HCT116 (cell line): ENCODE results near the gene BRI3BP. TPM values are rescaled to one million over a fixed set of nuclear protein-coding genes. Genes with fewer than 3 reads are reported as not detected.

Experiments used
- ATAC-seq: fragments of 200-7000 bp; cut with Tn5 transposase; 2 replicates; pipeline ENCODE4 v1.9.1; 2020; ENCODE audit warnings: mild to moderate bottlenecking, moderate library complexity
- BruUV-seq: library from RNA; stranded (reverse); fragments of 400-500 nt; replicated peaks from 2 replicates; lab custom pipeline; 2021; lab: Mats Ljungman, UMichigan
- CTCF ChIA-PET: fragments of 300-600 bp; sonication (Branson Sonifier 250); formaldehyde crosslinking; loops from one replicate; lab custom pipeline; 2021; ENCODE audit warnings: antibody characterized with exemption; lab: Charles Lee
- POLR2A ChIA-PET: fragments of 300-600, 350-600 bp; sonication (Branson Sonifier 250); formaldehyde crosslinking; loops from one replicate; lab custom pipeline; 2021; ENCODE audit warnings: antibody characterized with exemption; lab: Charles Lee
- RAD21 ChIA-PET, 2 experiments: fragments of 300-600 bp; sonication (Branson Sonifier 250); formaldehyde crosslinking; loops; one replicate each; lab custom pipeline; 2023; ENCODE audit warnings: low total read pairs in 2 of 2; ENCODE audit not compliant: uncharacterized antibody in 2 of 2, unreplicated experiment in 2 of 2, low non-redundant PET in 1 of 2; lab: Charles Lee
- DNase-seq: peaks from one replicate; pipeline ENCODE4 v3.0.0-alpha.2; 2010; ENCODE audit warnings: low read depth, low spot score
- H2AFZ ChIP-seq: fragments of 200-600 bp; shearing (Covaris generic), sonication (generic); 2 replicates; pipeline ENCODE4 v1.6.1; 2017; ENCODE audit warnings: low read depth, mixed run types, mixed read lengths, antibody characterized with exemption, low read length; ENCODE audit not compliant: poor library complexity, severe bottlenecking
- H3K27ac ChIP-seq: 2 replicates; pipeline ENCODE4 v1.5.1; 2012; ENCODE audit warnings: low read depth, low read length
- H3K27me3 ChIP-seq: fragments of 200-600 bp; sonication (generic); 2 replicates; pipeline ENCODE4 v1.6.1; 2016; ENCODE audit warnings: mixed run types, low read length, mixed read lengths; ENCODE audit not compliant: insufficient read depth
- H3K36me3 ChIP-seq, 2 experiments: fragments of 200-500 bp in 1 of 2; fragments of 200-600 bp in 1 of 2; sonication (Bioruptor generic) in 1 of 2; sonication (generic) in 1 of 2; 2 replicates each; pipeline versions ENCODE4 v1.5.1 to v1.6.1; 2014 to 2016; ENCODE audit warnings: low read length in 2 of 2, inconsistent platforms in 1 of 2, mixed read lengths in 1 of 2, mixed run types in 1 of 2; ENCODE audit not compliant: insufficient read depth in 2 of 2, control insufficient read depth in 1 of 2
- H3K4me1 ChIP-seq, 2 experiments: fragments of 200-600 bp in 1 of 2; sonication (generic) in 1 of 2; 2 replicates each; pipeline versions ENCODE4 v1.5.1 to v1.6.1; 2012 to 2017; ENCODE audit warnings: low read length in 2 of 2, inconsistent platforms in 1 of 2, mild to moderate bottlenecking in 1 of 2, mixed read lengths in 1 of 2, mixed run types in 1 of 2, moderate library complexity in 1 of 2; ENCODE audit not compliant: insufficient read depth in 2 of 2, control insufficient read depth in 1 of 2
- H3K4me2 ChIP-seq: fragments of 200-600 bp; sonication (generic); 2 replicates; pipeline ENCODE4 v1.6.1; 2017; ENCODE audit warnings: mixed run types, low read length, mixed read lengths
- H3K4me3 ChIP-seq, 2 experiments: fragments of 200-600 bp in 1 of 2; sonication (generic) in 1 of 2; replicated peaks in 1 of 2; 2 replicates each; pipeline ENCODE4 v1.5.1; 2011 to 2016; ENCODE audit warnings: low read length in 2 of 2, control low read depth in 1 of 2, low read depth in 1 of 2, mild to moderate bottlenecking in 1 of 2, mixed read lengths in 1 of 2, mixed run types in 1 of 2
- H3K79me2 ChIP-seq: fragments of 200-600 bp; sonication (generic); 2 replicates; pipeline ENCODE4 v1.6.1; 2017; ENCODE audit warnings: mild to moderate bottlenecking, mixed run types, low read length, moderate library complexity, mixed read lengths; ENCODE audit not compliant: insufficient read depth
- H3K9ac ChIP-seq: fragments of 200-600 bp; sonication (generic); 2 replicates; pipeline ENCODE4 v1.6.1; 2016; ENCODE audit warnings: low read length, mixed read lengths
- H3K9me2 ChIP-seq: fragments of 200-600 bp; sonication (generic), shearing (Covaris generic); 2 replicates; pipeline ENCODE4 v1.6.1; 2017; ENCODE audit warnings: mixed run types, mild to moderate bottlenecking, moderate library complexity; ENCODE audit not compliant: insufficient read depth
- H3K9me3 ChIP-seq, 2 experiments: fragments of 200-500 bp in 1 of 2; fragments of 200-600 bp in 1 of 2; sonication (Bioruptor generic) in 1 of 2; sonication (generic) in 1 of 2; 2 replicates each; pipeline ENCODE4 v1.6.1; 2014 to 2017; ENCODE audit warnings: low read length in 2 of 2, mixed read lengths in 2 of 2, inconsistent platforms in 1 of 2, low read depth in 1 of 2, mild to moderate bottlenecking in 1 of 2, mixed run types in 1 of 2, moderate library complexity in 1 of 2; ENCODE audit not compliant: control insufficient read depth in 1 of 2, insufficient read depth in 1 of 2
- H4K20me1 ChIP-seq: fragments of 200-600 bp; sonication (generic), shearing (Covaris generic); 2 replicates; pipeline ENCODE4 v1.6.1; 2017; ENCODE audit warnings: mixed run types, mild to moderate bottlenecking, moderate library complexity; ENCODE audit not compliant: insufficient read depth
- CTCF ChIP-seq, 3 experiments: fragments of 200-600 bp in 1 of 3; sonication (generic) in 1 of 3; IDR thresholded peaks in 2 of 3; conservative IDR thresholded peaks in 1 of 3; 2 replicates each; pipeline ENCODE4 v1.5.1; 2012 to 2017; ENCODE audit warnings: low read depth in 2 of 3, low read length in 2 of 3, antibody characterized with exemption in 1 of 3, borderline replicate concordance in 1 of 3, control low read depth in 1 of 3, mild to moderate bottlenecking in 1 of 3, mixed read lengths in 1 of 3, mixed run types in 1 of 3, moderate library complexity in 1 of 3; ENCODE audit not compliant: insufficient read depth in 1 of 3
- EGR1 ChIP-seq: IDR thresholded peaks from 2 replicates; pipeline ENCODE4 v1.6.1; 2012; ENCODE audit warnings: low read depth
- JUND ChIP-seq: IDR thresholded peaks from 2 replicates; pipeline ENCODE4 v1.6.1; 2012
- ZBTB33 ChIP-seq: IDR thresholded peaks from 2 replicates; pipeline ENCODE4 v1.6.1; 2011; ENCODE audit warnings: mild to moderate bottlenecking, low read length, moderate library complexity; ENCODE audit not compliant: insufficient replicate concordance; ENCODE audit errors: extremely low read depth
- intact Hi-C: fragments of 100-400 bp; cut with micrococcal nuclease; formaldehyde crosslinking; loops from 2 replicates; pipeline ENCODE4 v1.10.0; 2022
- total RNA-seq: library from RNA; stranded (reverse); gene quantifications from one replicate; pipeline ENCODE4 v1.2.1, GENCODE V29; 2021; ENCODE audit not compliant: unreplicated experiment

Gene BRI3BP
- total RNA-seq, 1 experiment from 2014 or later: 40.1 TPM

GRCh38 chr12:124979568-124979967 is 13.9 kb upstream of the BRI3BP start:
- Histone ChIP-seq H2AFZ (no peak overlapping the region), H3K4me1 (no peaks in the 10 kb centered on the region), H3K9ac (no peak overlapping the region), H3K79me2 (peaks cover 18% of the 10 kb centered on the region; the same call in 1 of the 2 replicates), H3K27ac (no peak overlapping the region), H3K9me2 (no peaks in the 10 kb centered on the region), H3K9me3 (no peaks in the 10 kb centered on the region), H3K36me3 (peaks cover 33 to 59% of the 10 kb centered on the region in 2 experiments), H3K4me2 (no peak overlapping the region), H4K20me1 (no peaks in the 10 kb centered on the region), H3K4me3 (no peak overlapping the region), H3K27me3 (no peaks in the 10 kb centered on the region)
- RAD21 ChIA-PET: no interaction called here
- TF ChIP-seq EGR1 (no peak), JUND (no peak), ZBTB33 (no peak), CTCF (IDR thresholded peaks at IDR 0.05 in 2 of 3, conservative IDR thresholded peaks at IDR 0.05 in 1 of 3; ENCODE audit: borderline replicate concordance in 1 of 3, insufficient read depth in 1 of 3, low read depth in 2 of 3, low read length in 2 of 3) (peak in 1 of 3 experiments; percentile 21; a peak in 1 of 6 replicates)
- POLR2A ChIA-PET: no interaction called here
- no peak for DNase-seq
- CTCF ChIA-PET: no interaction called here
- ATAC-seq: peak; percentile 45; the same call in 1 of the 2 replicates
- intact Hi-C loops: no loop called here
- BruUV-seq: no TSS peak
